Hematopoietic multipotent progenitor cell treated with erythropoietin and hydrocortisone succinate and interleukin-3 and kit ligand, for 8 days (in vitro differentiated cells): ENCODE results near the gene EPHB1.

ENCODE experiments used
- DNase-seq: peaks from one replicate; pipeline ENCODE4 v3.0.0-alpha.2; 2015

EPHB1 gene

DNA sequence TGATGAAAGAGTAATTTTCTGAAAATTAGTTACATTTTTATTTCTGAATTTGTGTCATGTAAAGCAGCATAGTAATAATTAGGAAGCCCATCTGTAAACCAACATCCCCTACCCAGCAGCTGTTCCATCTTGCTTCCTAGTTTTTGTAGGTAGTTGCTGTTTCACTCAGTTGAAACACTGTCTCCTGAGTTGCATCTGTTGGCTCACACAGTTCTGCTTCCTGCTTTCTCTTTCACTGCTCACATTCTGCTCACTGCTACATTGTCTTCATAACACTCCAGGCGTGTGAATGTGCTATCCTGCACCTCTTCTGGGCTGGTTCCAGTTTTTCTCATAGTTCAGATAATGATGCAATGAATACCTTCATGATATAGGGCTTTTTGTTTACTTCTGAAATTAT, 123.4 kb downstream of the EPHB1 start:
- no peak for DNase-seq

DNA sequence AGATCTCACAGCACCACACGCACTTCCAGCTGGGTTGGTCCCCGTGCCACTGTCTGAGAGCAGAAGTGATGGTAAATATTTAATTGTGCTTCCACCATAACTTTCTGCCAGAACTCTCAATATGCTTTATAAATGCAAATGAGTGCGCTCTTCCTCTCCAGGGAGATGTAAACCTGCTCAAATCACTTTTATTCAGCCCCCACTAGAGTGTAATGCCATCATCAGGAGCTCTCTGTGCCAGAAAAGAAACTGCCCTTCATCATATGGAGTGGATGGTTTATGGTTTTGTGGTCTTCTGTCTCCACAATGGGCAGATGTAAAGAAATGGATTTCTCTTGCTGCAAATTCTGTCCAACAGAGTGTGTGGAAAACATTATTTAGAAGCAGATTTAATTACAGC, 127.0 kb downstream of the EPHB1 start:
- no peak for DNase-seq

DNA sequence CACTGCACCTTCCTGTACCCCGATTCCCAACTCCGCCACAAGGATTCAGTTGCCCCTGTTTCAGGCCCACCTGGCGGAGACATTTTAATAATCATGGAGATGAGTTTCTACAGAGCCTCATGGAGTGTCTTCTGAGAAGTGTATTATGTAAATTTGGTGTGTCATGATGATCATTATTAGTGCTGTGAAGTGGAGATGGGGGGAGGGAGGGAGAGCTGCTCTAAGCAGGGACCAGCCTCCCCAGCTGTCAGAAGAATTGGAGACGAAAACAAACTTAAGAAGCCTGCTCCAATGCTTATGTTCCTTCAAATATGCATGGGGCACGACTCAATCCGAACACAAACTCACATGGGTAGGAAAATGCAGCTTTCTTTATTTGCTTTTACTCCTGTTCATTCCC, 127.8 kb downstream of the EPHB1 start:
- DNase-seq: no peak

DNA sequence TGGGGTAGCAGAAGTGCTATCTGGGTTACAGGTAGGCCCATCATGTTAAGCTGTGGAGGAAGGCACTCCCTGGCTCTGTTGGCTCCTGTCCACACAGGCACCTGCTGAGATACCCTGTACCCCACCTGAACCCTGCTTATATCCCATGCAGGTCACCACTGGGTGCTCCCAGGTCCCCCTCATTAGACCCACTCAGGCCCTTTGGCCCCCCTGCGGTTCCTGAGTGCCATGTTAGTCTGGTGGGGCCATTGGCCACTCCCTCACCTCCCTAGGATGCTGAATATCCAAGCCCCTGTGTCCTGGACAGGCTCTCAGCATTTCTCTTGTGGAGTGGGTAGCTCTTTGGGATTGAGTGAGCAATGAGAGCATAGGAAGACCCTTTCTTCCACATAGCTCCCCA, 128.2 kb downstream of the EPHB1 start:
- no peak for DNase-seq

DNA sequence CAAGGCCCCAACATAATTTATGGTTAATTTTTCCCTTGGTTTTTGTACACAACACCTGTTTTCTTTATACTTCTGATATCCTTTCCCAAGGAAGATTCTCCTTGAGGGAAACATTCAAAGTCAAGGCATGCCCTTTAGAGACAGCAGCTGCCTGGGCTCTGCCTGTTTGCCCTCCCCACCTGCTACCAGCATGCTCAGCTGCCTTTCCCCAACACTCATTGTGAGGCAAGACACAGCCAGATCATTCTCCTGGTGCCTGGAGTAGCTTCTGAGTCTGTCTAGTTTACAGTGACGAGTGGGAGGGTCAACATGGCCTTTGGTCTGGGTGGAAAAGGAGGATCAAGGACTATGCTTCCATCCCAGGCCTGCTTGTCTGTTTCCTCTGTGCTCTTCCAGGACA, 132.5 kb downstream of the EPHB1 start:
- no peak for DNase-seq

DNA sequence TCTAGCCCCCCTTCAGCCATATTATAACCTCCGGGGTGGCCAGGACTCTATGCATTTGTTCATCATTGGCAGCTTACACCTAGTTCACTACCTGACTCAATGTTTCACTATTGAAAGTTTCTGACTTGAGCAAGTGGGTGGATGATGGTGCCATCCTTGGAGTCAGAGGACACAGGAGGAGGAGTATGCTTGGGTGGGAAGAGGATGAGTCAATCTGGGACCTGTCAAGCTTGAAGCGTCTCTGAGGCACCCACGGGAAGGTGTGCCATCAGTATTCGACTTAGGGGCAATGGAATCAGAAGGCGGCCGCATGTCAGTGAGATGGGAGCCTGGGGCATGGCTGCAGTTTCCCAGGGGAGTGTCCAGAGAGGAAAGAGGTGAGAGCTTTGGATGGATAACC, 133.3 kb downstream of the EPHB1 start:
- DNase-seq: no peak

DNA sequence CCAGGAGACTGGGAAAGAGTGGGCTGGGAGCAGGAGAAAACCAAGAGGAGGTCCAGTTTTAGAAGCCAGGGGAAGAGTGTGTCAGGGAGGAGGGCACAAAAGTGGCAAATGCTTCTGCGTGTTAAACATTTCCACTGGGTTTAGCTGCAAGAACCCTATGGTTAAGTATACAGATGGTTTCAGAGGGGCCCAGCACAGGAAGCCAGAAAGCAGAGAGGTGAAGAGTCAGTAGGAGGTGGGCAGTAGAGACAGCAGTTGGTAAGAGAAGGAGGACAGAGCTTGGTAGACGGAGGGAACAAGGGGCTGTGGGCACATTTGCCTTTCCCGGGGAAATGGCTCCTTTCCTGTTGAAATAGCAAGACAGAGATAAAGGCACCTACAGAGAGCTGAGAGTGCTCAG, 133.8 kb downstream of the EPHB1 start:
- DNase-seq: no peak

DNA sequence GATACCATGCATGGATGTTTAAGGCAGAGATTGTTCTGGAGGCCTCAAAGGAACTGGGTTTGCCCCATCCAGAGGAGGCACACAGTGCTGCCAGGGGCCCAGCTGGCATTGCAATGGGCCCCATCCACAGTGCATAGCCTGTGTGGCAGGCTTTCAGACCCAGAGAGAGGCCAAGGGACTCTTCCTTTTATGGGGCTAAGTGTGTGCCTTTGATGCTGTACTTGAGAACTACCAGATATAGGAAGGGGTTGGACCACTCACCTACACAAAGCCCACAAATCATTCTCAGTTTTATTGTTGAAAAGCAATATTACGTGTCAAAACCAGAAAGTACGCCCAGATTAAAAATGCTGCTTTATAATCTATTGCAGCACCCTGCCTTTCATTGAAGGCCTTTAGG, 134.9 kb downstream of the EPHB1 start:
- no peak for DNase-seq

DNA sequence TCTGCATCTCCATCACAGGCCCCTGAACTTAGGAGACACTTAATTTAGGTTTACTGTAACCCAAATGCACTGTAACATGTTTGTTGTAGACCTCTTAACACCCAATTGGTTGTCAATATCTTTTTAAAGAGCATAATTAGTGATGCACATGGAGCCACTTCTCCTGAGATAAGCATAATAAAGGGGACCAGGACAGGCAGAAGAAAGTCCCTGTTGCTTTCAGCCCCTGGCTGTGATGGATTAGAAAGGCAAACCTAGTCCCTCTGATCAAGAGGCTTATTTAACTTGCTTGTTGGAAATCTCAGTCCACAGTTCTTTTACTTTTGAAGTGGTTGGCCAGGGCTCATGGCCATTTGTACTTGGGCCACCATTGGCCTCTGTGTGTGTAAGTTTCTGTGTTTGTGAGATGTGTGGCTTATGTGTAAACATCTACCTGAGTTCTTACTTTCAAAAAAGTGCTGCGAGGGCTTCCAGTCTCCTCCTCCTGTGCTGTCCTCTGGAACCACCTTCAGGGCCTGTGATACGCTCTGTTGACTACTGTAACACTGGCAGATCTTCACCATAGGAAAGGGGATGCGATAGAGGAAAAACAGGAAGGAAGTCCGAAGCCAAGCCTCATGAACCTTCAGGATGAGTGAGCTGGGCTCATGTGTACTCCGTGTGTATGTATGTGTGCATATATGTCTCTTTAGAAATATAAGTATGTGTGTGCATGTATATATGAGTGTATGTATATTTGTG, 136.2 kb downstream of the EPHB1 start:
- DNase-seq: no peak

DNA sequence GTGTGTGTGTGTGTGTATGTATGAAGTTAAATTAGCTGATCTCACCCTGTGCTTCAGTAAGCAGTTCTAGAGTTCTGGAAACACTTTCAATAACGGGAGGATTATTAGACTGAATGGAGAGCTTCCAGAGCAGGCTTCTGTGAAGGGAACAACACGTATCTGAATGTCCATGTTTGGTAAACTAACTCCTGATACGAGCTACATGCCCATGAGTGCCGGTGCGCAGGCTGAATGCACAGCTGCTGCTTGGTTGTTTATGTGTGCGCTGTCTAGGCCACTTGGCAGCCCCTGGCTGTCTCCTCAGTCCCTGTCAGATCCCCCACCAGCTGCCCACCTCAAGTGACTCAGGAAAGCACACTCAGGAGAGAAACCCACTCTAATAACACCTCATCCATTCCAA, 137.0 kb downstream of the EPHB1 start:
- DNase-seq: no peak

DNA sequence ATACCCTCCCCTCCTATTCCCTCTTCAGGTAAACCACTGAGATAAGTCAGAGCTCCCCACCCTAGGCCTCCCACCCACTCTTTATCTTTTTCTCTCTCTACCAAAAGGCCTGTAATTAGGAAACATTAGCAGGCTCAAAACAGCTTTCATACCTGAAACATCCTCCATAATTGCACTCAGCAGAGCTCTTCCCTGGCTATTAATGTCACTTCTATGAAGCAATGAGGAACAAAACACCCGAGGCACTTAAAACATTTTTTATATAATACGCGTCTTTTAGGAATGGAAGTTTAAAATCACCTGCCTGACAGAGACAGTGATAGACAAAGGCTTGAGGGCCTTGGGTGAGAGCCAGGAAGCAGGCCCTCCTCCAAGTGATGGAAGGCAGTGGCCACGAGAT, 138.9 kb downstream of the EPHB1 start:
- DNase-seq: no peak

DNA sequence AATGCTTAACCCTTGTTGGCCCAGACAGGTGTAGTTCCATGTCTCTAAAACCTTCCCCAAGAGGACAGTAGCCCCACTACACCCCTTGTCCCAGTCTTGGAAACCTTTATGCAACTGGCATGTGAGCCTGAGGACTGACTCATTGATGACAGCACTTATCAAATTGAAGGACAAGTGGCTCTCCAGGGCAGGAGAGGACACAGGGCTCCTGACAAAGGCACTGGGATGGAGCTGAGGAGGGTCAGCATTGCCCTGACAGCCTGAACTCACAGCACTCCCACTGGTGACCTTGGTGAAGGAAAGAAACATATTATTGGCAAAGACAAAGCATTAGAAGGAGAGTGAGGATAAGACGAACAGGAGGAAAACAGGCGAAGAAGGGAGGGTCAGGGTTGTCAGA, 139.9 kb downstream of the EPHB1 start:
- no peak for DNase-seq

DNA sequence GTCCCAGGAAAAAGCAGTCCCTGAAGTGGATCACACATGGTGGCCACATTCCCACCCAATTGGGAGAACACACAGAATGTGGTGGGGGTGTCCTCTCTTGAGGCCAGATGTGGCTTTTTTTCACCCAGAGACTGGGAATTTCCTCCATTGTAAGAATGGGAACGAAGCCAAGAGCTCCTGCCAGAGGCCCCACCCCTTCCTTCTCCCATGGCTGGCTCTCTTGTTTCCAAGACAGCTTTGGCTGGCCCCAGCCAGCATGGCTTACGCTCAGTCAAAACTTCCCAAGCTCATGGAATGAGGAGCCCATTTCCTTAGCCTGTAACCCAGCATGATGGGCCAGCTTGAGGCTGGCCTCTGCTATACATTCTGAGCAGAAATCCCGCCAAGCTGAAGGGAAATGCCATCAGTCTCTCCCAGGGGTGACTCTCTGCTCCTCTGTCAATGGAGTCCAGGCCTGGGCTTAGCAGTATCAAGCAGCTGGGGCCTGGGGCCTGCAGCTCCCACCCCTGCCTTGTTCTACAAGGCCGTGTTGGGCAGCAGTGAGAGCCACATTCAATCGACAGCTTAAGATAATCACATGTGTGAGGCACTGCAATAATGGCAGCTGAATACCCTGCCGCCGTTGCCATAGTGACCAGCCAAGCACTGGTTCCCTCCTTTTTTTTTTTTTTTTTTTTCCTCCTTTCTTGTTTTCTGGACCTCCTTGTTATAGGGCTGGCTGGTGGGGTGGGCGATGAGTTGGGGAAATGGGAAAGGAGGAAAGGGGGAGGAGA, 142.4 kb downstream of the EPHB1 start:
- no peak for DNase-seq

DNA sequence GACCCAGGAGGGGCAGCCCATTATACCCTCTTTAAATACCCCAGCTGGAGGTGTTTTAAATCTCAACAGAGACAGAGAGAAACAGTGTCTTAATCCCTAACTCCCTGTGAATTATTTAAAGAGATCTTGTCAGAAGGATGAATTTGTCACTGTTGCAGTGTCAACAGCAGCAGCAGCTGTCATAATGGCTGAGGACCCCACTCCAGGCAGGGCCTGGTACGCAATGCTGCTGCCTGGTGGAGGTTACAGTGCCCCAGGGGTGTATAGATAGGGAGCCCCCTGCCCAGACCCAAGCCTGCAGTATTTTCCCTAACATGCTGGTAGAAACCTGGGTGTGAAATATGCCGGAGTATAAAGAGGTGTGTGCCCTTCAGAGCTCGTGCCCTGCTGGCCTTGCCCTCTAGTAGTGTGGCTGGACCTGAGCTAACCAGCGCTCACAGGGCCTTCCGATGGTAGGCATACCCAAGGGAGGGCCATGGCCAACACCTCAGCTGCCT, 143.0 kb downstream of the EPHB1 start:
- DNase-seq: no peak

DNA sequence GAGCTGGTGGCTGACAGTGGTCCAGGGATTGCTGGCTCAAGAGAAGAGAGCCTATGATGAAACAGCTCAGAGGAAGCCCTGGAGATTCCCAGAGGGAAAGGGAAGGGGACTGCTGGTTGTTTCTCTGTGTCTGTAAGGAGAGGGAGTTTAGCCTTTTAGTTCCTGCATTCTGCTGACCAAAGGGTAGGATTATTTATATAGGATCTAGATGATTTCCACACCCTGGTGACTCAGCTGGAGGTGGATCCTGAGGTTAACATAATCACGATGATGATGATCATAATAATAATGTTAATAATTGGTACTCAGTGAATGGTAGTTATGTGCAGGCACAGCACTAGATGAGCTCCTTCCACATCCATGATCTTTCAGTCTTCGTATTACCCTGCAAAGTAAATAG, 144.9 kb downstream of the EPHB1 start:
- no peak for DNase-seq

DNA sequence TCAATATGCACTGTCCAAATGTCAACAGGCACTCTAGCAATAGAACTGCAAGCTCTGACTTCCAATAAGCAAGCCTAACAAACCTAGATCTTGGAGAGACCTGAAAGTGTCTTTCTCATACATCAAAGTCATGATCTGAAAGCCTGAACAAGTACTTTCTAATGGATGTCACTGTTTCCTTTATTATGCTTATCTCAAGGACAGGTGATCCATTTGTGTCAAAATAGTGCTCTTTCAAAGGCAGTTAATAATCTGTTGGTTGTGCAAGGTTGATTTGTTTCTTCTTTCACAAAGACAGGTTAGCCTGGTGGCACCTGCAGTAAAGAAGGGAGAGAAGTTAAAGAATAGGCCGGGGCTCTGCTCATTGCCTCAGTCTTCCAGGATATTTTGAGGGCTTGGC, 146.8 kb downstream of the EPHB1 start:
- no peak for DNase-seq

DNA sequence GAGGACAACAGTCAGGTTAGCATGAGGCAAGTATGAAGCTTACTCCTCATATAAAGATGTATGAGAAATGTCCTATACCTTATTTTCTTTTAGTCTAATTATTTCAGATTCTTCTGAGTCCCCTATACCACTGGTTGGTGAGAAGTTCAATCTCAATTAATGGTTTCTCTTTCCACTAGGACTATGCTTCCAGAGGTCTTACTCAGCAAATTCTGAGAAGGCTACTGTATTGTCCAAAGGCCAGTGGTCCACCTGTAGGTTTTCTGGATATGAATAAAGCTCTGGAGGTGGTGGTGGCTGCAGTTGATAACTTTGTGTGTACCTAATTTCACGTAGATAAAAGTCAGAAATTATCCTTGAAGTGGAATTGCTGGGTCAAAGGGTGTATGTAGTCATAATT, 149.4 kb downstream of the EPHB1 start:
- DNase-seq: no peak

DNA sequence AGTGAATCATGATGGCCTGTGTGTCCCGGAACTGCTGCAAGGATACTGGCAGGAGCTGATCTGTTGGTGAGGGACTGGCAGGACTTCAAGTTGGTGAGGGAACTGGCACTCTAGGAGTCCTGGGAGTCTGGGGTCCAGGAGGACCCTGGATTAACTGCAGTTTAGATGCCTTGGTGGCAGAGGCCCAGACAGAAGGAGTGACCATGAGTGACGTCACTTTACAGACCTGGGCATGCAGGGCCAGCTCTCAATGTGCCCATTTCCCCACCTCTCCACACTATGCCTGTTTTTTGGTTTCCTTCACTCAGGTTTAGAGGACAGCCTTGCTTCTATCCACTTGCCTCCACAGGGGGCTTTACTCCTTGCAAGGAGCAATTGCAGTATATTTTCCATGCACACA, 154.1 kb downstream of the EPHB1 start:
- no peak for DNase-seq

DNA sequence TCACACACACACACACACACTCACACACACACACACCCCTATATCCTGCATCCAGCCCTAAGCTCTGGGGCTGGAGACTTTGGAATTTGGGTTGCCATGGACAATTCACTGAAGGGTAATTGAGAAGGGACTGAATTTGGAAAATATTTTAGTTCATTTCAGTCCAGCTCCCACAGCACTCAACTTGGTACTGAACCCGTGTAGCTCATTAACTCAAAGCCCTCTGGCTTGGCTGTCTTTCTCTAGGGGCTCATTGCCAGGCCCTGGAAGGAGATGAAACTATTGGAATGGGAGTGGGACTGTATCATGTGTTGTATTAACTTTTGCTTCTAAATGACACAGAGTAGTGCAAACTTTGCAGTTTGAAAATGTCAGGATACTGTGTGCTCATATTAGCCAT, 157.3 kb downstream of the EPHB1 start:
- no peak for DNase-seq

DNA sequence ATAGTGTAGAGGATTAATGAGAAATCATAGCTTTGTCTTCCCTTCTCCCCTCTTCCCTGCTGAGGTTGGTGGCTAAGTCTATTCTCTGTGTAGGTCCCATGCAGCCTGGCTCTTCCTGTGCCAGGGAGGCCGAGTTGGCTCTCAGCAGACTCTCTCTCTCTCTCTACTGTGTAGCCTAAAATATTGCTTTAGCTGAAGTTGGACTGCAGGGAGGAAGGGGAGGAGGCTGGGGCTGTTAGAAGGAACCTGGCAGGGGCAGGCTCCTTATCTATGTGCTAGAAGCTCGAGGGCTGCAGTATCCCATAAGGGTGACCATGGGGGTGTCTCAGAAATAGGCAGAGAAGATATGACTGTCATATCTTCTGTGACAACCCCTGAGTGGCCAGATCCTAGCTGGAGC, 160.8 kb downstream of the EPHB1 start:
- no peak for DNase-seq

DNA sequence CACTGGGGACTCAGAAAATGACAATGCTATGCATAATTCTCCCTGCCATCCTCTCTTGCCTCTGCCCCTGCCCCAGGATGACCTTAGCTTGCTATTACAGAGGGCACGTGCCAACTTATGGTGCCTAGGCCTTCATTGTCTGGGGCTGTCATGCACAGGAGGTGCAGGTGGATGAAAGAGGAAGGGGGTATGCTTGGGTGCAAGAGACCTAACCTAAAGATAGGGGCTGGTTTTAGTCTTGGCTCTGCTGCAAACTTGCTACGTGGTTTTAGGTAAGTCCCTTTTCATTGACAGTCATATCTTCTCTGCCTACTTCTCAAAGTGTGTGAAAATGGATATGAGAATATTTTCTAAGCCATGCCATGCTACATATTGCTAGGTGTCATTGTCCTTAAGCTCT, 161.3 kb downstream of the EPHB1 start:
- DNase-seq: no peak

DNA sequence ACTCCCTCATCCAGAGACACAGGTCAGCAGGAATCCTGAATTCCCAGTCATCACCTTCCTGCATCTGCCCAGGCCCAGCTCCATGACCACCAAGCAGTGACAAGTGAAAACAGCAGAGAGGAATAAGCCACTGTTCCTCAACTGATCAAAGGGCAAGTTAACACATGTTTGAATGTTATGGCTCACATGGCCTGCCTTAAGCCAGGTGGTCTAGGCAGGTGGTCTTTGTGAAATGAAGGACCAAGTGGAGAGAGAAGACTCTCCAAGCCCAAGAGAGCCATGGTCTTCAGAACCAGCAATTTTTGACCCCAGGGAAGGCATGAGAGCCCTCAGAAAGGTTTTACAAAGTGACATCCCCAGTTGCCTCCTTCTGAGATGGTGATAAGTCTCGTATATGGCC, 161.8 kb downstream of the EPHB1 start:
- no peak for DNase-seq

DNA sequence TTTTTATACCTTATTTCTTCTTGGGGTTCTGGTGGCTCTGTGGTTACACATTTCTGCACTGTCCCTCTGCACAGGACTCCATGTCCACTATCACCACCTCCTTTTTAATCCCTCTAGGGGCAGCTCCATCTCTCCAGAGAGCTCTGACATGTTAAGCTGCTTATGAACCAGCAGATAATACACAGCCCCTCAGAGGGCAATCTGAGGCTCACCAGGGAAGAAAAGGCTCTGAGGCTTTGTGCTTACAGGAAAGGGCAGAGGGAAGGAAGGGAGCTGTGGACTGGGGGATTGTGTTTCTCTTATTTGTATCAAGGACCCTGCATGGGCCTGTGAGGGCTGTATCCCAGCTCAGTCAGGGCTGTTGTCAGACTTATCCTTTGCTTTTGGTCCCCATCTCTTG, 164.5 kb downstream of the EPHB1 start:
- DNase-seq: no peak

DNA sequence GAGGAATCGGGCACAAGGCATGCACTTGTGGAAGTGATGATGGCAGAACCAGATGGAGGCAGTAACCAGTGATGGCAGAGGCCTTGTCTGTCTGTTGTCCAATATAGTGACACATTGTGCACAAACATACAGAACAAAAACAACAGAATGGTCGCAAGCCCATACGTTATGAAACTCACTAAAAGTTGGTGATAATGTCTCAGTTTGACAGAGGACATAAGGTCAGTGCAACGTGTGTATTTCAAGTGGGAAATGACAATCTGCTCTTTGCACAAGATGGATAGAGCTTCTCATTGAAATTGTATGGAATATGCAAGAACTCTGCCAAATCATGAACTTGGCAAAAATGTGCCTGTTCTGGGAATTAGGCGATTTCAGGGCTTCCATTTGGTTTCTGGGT, 169.2 kb downstream of the EPHB1 start:
- no peak for DNase-seq
